Mononuclear cell (primary cell): Measurements from ENCODE around the gene IPO4. TPM values are rescaled to one million over a fixed set of nuclear protein-coding genes. Genes with fewer than 3 reads are reported as not detected.

Source experiments
- H3K27me3 ChIP-seq: 2 replicates; pipeline ENCODE4 v1.6.0; 2011; ENCODE audit warnings: low read length, control low read depth; ENCODE audit not compliant: insufficient read depth
- H3K4me1 ChIP-seq: 2 replicates; pipeline ENCODE4 v1.5.1; 2011; ENCODE audit warnings: mild to moderate bottlenecking, low read length, control low read depth; ENCODE audit not compliant: insufficient read depth
- H3K4me3 ChIP-seq: 2 replicates; pipeline ENCODE4 v1.5.1; 2011; ENCODE audit warnings: mild to moderate bottlenecking, low read length, moderate library complexity
- H3K9me3 ChIP-seq: 2 replicates; pipeline ENCODE4 v1.5.1; 2011; ENCODE audit warnings: low read depth, mild to moderate bottlenecking, control low read depth, low read length
- total RNA-seq: library from RNA; depleted of rRNA; stranded (reverse); fragments of >200 nt; gene quantifications from one replicate; pipeline ENCODE4 v1.2.3, GENCODE V29; 2012

The IPO4 gene
- total RNA-seq, 1 donor: 13.3 TPM

DNA sequence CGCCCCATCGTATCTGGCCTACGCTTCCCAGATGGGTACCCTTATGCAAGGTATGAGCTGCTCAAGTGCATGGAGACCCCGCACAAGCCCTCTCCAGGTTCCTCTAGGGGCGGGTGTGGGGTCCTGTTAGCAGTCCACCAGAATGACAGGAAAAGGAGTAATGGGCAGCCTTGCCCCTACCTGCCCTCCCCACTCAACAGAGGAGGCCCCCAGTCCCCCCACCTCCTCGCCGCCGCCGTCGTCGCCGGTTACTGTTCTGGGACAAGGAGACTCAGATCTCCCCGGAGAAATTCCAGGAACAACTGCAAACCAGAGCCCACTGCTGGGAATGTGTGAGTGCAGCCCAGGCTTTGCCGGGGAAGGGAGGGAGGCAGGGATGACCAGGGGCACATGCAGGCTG is 10.7 kb downstream of the IPO4 start:
- Histone ChIP-seq H3K9me3 (no peaks in the 10 kb centered on the region), H3K4me1 (no peaks in the 10 kb centered on the region), H3K4me3 (no peak overlapping the region), H3K27me3 (no peaks in the 10 kb centered on the region)

DNA sequence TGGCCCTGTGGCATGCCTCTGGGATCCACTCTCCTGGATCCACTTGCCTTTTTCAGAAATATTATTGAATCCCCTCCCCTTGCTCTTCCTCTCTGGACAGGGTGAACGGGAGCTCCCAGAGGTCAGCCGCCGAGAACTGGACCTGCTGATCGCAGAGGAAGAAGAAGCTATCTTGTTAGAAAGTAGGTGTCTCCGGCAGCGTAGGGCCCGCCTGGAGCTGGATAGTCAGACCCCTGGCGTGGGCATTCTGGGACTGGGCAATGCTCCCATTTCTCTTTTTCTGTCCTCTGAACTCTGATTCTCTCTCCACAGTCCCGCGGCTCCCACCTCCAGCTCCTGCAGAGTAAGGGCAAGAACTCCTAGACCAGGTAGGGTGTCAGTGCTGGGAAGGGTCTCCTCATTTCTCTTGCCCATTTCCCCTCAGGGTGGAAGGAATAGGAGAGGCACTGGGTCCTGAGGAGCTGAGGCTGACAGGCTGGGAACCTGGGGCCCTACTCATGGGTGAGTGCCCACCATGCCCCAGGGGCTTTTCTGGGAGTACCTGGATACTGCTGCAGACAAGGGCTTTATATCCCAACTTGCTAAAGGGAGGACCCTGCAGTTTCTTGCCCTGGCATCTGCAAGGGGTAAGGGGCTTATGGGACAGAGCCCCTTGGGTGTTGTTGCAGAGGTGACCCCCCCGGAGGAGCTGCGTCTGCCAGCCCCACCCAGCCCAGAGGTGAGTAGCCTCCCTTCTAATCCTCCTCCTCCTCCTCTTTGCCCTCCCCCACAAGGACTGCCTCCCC is 11.4 kb downstream of the IPO4 start:
- H3K9me3 ChIP-seq: no peaks in the 10 kb centered on the region
- no peak overlapping the region for H3K4me3 ChIP-seq
- H3K4me1 ChIP-seq: peaks cover 5% of the 10 kb centered on the region
- no peaks in the 10 kb centered on the region for H3K27me3 ChIP-seq

- H3K4me3 ChIP-seq: no peak overlapping the region
- H3K27me3 ChIP-seq: no peaks in the 10 kb centered on the region
- H3K4me1 ChIP-seq: peaks cover 11% of the 10 kb centered on the region
- H3K9me3 ChIP-seq: no peaks in the 10 kb centered on the region
These were observed 12.0 kb downstream of the IPO4 start for GRCh38 chr14:24176599-24176998.

GRCh38 chr14:24172871-24173281 is 15.7 kb downstream of the IPO4 start:
- no peak overlapping the region for H3K4me3 ChIP-seq
- no peaks in the 10 kb centered on the region for H3K27me3 ChIP-seq
- no peaks in the 10 kb centered on the region for H3K9me3 ChIP-seq
- H3K4me1 ChIP-seq: peaks cover 27% of the 10 kb centered on the region

GRCh38 chr14:24172261-24172860 is 16.3 kb downstream of the IPO4 start:
- Histone ChIP-seq H3K4me1 (peaks cover 30% of the 10 kb centered on the region), H3K9me3 (no peaks in the 10 kb centered on the region), H3K27me3 (no peaks in the 10 kb centered on the region), H3K4me3 (peak overlapping the region; percentile 26)

GRCh38 chr14:24171422-24172260 is 17.0 kb downstream of the IPO4 start, which contains the start of gene REC8:
REC8 (plus strand) TSS chr14:24172080; CDS start chr14:24172553, 473 bp downstream.
- Histone ChIP-seq H3K9me3 (no peaks in the 10 kb centered on the region), H3K27me3 (no peaks in the 10 kb centered on the region), H3K4me1 (peaks cover 36% of the 10 kb centered on the region), H3K4me3 (peak within 1 kb of the TSS; percentile 26)

GRCh38 chr14:24167469-24168114 is 21.0 kb downstream of the IPO4 start:
- Histone ChIP-seq H3K4me3 (no peak overlapping the region), H3K9me3 (no peaks in the 10 kb centered on the region), H3K4me1 (peaks cover 76% of the 10 kb centered on the region)

GRCh38 chr14:24165785-24166184 is 22.8 kb downstream of the IPO4 start:
- Histone ChIP-seq H3K4me1 (peaks cover 67% of the 10 kb centered on the region), H3K9me3 (no peaks in the 10 kb centered on the region), H3K4me3 (no peak overlapping the region), H3K27me3 (no peaks in the 10 kb centered on the region)

More at GRCh38 chr14:24167469-24168114, 21.0 kb downstream of the IPO4 start:
- no peaks in the 10 kb centered on the region for H3K27me3 ChIP-seq

DNA sequence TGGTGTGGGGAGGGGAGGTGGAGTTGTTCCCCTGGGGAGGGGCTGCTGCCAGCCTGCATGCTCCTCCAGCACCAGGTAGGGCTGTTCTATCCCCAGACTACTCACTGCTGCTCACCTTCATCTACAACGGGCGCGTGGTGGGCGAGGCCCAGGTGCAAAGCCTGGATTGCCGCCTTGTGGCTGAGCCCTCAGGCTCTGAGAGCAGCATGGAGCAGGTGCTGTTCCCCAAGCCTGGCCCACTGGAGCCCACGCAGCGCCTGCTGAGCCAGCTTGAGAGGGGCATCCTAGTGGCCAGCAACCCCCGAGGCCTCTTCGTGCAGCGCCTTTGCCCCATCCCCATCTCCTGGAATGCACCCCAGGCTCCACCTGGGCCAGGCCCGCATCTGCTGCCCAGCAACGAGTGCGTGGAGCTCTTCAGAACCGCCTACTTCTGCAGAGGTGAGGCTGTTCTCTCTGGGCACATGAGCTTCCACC is 24.1 kb downstream of the IPO4 start:
- H3K4me1 ChIP-seq: peaks cover 69% of the 10 kb centered on the region

GRCh38 chr14:24162093-24162492 is 26.5 kb downstream of the IPO4 start:
- H3K9me3 ChIP-seq: no peaks in the 10 kb centered on the region
- peaks cover 64% of the 10 kb centered on the region for H3K4me1 ChIP-seq
- no peaks in the 10 kb centered on the region for H3K27me3 ChIP-seq
- H3K4me3 ChIP-seq: peak overlapping the region; percentile 76

More for the DNA sequence above, 24.1 kb downstream of the IPO4 start:
- H3K4me3 ChIP-seq: no peak overlapping the region
- no peaks in the 10 kb centered on the region for H3K9me3 ChIP-seq
- H3K27me3 ChIP-seq: no peaks in the 10 kb centered on the region

- Histone ChIP-seq H3K9me3 (no peaks in the 10 kb centered on the region), H3K4me3 (peak within 1 kb of the TSS; percentile 76), H3K4me1 (peaks cover 55% of the 10 kb centered on the region), H3K27me3 (no peaks in the 10 kb centered on the region)
These were observed 27.5 kb downstream of the IPO4 start, which contains the start of gene IRF9 for GRCh38 chr14:24160850-24161804. IRF9 (plus strand) TSS chr14:24161265; CDS start chr14:24162145, 880 bp downstream.

GRCh38 chr14:24160499-24160849 is 28.1 kb downstream of the IPO4 start:
- H3K4me1 ChIP-seq: peaks cover 49% of the 10 kb centered on the region
- no peaks in the 10 kb centered on the region for H3K27me3 ChIP-seq
- no peak overlapping the region for H3K4me3 ChIP-seq
- H3K9me3 ChIP-seq: no peaks in the 10 kb centered on the region

DNA sequence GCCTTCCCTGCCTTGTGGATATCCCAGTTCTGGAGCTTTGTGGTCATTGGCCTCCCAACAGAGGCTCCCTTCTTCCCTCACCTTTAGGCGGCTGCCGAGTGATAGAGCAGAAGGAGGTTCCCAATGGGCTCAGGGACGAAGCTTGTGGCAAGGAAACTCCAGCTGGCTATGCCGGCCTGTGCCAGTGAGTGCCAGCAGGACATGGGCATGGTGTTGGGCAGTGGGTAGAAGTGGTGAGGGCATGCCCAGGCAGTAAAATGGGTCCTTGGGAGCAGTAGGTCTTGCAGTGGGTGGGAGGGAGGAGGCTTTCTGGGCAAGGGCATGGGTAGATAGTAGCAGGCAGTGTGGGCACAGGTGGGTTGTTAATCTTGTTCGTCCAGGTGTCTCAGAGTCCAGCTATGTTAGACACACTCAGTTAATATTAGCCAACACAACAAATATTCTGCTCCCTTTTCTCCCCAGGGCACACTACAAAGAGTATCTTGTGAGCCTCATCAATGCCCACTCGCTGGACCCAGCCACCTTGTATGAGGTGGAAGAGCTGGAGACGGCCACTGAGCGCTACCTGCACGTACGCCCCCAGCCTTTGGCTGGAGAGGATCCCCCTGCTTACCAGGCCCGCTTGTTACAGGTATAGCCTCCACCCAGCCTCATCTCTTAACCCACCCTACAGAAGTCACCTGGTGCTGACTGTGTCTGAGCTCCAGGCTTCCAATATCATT is 28.7 kb downstream of the IPO4 start:
- Histone ChIP-seq H3K9me3 (no peaks in the 10 kb centered on the region), H3K4me1 (peaks cover 43% of the 10 kb centered on the region), H3K4me3 (no peak overlapping the region), H3K27me3 (no peaks in the 10 kb centered on the region)
